NCI-H526 (cell line): ENCODE data around the gene ATP8A2.

Experiments used
- DNase-seq, 2 experiments: peaks; one replicate each; lab custom pipeline; 2025; lab: John Stamatoyannopoulos, UW

The ATP8A2 gene

DNA sequence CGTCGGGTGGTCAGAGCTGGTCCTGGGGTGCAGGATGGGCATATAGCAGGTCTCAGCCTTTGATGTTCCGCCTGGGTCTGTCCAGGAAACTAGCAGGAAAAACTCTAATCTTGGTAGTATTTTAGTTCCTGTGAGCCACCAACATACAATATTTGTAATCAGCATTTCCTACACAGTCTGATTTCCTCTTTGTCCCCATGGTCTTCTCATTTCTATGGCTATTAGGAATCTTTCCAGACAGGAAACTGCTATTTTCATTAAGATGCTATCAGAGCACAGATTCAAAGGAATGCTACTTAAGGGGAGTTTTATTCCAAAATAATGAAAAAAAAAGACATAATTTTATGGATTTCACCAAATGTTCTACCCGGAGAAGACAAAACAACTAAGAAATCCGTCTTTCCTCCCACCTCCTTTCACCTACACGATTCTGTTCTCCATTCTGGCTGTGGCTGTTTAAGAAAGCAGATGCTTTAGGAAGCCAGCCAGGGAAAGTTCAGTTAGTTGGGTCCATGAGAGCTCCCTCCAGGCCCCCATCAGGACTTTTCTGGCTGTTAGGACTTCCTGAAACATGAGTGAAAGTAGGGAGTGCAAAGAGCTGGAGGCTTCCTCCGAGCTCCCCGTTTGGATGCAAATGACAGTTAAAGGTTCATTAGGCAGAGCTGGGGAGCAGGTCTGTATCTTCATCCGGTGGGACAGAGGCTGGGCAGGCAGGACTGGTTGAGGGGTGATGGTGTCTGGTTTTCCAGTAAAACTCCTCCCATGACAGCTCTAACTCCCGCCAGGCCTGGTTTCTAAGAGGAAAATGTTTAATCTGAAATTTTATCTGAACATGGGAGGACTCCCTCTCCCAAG lies 643.7 kb downstream of the ATP8A2 start:
- peak; percentile 36 to 77 for DNase-seq

DNA sequence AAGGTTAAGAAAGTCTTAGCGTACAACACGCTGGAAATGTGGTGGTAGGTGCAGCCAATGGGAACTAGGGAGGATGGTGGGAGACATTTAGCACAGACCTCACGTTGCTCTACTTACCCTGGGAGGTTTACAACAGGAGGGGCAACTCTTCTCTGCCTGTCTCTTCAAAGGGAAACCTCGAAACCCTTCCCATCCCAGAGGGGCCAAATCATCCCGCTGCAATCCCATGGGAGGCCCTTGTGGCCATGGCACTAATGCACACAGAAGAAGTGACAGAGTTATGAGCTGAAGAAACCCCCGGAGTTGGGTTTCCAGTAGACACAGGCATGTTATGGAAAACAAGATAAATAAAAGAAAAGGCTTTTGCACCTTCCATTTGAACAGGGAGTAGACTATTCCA lies 644.4 kb downstream of the ATP8A2 start:
- DNase-seq: peak in 1 of 2 experiments; percentile 15

GRCh38 chr13:26017196-26017921 lies 645.6 kb downstream of the ATP8A2 start:
- DNase-seq: no peak

- no peak for DNase-seq
Measured at GRCh38 chr13:26017932-26018665, 646.3 kb downstream of the ATP8A2 start.

DNA sequence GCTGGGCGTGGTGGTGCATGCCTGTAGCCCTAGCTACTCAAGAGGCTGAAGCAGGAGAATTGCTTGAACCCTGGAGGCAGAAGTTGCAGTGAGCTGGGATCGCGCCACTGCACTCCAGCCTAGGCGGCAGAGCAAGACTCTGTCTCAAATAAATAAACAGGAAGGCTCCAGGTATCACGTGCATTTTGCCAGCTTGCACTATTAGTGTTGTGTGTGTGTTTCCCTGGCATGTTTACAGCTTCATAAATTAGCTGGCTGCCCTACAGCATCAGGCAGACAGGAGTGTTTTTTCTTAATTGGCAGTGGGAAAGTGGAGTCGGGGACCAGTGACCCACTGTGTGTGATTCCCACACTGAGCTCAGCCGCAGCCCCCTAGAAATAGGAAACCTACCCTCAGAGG lies 647.5 kb downstream of the ATP8A2 start:
- DNase-seq: no peak

GRCh38 chr13:26019881-26020870 lies 648.4 kb downstream of the ATP8A2 start:
- no peak for DNase-seq

DNA sequence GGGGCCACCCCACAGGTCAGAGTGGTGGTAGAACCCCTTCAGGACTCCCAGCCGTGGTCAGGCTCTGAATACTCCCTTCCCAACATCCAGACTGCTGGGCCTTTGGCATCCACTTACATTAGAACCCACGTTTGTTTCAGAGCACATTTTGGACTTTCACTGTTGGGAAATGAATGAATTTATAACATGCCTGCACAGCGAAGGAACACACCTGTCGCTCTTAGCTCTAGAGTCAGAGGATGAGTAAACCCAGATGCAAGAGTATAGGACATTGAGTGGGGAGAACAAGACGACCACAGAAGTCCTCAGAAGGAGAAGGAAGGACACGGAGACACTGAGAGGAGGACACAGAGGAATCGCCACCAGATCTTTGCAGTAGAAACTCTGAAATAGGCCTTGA lies 649.1 kb downstream of the ATP8A2 start:
- DNase-seq: no peak

DNA sequence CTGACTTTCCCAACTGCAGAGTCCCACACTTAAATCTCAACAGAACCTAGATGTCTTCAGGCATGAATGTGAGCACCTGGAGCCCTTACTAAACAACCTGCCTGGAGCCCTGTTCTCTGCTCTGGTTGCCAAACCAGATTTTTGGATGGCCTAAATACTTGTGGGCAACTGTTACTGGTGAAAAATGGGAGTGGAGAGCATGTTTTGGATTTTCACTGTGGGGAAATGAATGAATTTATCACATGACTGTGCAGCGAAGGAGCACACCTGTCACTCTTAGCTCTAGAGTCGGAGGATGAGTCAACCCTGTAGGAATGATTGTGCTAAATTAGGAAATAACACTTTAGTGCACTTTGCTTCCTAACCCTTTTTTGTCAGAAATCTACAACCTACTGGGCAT lies 649.7 kb downstream of the ATP8A2 start:
- DNase-seq: no peak

GRCh38 chr13:26021956-26022355 lies 650.2 kb downstream of the ATP8A2 start:
- DNase-seq: no peak

- DNase-seq: peak in 1 of 2 experiments; percentile 13
Measured at GRCh38 chr13:26022538-26023292, 650.9 kb downstream of the ATP8A2 start.

- no peak for DNase-seq
Measured at GRCh38 chr13:26024558-26024957, 652.8 kb downstream of the ATP8A2 start.

- no peak for DNase-seq
Measured at GRCh38 chr13:26025196-26025595, 653.4 kb downstream of the ATP8A2 start.

DNA sequence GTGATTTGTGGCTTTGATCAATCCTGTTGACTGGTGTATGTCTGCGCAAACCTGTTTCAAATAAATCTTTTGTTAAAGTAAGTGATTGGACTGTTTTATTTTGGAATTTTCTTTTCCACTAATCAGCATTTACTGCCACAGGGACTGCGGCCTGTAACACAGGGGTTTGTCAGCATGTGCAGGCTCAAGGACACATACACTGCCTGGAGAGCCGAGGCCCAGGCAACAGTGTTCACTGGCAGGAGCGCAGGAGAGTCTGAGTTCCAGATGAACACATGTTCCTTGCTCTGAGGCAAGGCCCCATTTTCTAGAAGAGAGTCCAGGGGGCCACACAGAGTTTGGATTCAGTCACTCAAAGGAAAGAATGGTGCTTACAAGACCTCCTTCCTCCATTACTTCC lies 654.0 kb downstream of the ATP8A2 start:
- no peak for DNase-seq

DNA sequence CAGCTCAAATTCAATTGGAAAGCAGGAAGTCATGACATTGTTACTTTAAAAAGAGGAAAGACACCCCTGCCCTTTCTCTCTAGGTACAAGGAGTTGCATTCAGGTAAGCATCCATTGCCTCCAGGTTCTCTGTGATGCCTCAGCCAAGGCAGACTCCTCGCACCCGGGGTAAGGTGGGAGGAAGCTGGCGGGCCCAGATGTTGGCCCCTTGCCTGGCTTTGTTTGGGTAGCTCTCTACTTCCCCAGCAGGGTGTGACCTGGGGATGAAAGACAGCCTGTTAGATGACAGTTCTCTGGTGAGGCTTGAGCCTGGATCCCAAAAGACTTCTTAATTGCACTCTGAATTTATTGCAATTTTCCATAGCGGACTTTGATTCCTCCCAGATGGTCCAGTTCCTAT lies 654.4 kb downstream of the ATP8A2 start:
- DNase-seq: no peak

DNA sequence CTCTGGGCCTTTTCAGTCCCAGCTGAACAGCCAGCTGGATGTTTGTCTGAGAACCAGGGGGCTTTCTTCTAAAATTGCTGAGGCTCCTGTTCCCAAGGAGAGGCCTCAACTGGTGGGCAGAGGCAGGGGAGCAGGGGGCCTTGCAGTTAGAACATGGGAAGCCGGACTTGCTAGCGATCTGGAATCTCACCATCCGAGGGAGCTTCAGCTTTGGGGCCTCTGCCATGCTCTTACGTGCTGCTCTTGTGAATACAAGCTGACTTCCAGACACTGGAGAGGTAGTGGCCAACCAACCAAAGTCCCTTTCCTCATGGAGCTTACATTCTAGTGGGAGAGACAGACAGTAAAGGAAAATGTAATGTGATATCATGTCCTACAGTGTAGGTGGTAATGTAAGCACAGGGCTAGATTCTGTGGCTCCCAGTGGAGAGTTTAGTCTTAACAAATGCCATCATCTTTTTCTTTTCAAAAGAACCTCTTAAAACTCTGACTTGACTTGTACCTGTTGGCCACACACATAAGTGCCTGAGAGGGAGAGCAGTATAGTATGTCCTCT lies 657.9 kb downstream of the ATP8A2 start:
- no peak for DNase-seq

GRCh38 chr13:26030331-26030730 lies 658.6 kb downstream of the ATP8A2 start:
- DNase-seq: no peak

DNA sequence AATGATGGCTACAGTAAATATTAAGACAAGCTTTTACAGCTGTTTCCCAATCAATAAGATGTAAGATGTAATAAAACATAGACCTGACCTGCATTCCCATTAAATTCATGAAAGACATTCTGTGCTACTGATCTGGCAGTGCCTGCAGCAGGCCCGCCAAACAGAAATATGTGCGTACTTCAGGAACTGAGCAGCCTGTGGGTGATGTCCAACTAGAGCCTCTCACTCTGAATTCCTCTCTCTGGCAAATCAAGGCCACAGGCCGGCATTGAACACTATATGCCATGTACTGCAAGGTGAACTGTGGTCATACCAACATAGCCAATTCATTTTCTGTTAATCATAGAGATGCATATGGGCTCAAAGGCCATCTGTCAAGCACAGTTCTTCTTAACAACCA lies 662.2 kb downstream of the ATP8A2 start:
- DNase-seq: no peak

- no peak for DNase-seq
Measured at GRCh38 chr13:26036383-26036782, 664.6 kb downstream of the ATP8A2 start.

GRCh38 chr13:26037302-26037701 lies 665.5 kb downstream of the ATP8A2 start:
- peak in 1 of 2 experiments; percentile 59 for DNase-seq

DNA sequence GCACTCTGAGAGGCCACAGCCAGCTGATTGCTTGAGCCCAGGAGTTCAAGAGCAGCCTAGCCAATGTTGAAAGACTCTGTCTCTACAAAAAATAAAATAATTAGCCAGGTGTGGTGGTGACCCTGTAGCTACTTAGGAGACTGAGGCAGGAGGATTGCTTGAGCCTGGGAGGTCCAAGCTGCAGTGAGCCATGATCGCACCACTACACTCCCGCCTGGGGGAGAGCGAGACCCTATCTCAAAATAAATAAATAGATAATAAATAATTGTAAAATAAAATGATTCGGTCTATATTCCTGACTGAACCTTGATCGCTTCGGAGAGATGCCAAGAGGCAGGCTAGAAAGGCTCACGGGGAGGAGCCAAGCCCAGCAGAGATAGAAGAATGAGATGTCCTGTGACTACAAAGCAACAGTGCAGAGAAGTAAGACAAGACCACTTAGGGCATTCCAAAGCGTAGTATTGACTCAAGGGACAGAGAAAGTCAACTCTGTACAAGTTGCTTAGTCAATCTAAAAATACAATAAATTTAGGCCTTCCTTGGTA lies 667.2 kb downstream of the ATP8A2 start:
- DNase-seq: no peak
